GM12878 (cell line): ENCODE measurements around the gene ZKSCAN5. TPM values are rescaled to one million over a fixed set of nuclear protein-coding genes. Genes with fewer than 3 reads are reported as not detected.

Source experiments
- ATAC-seq: fragments of 200-7000 bp; cut with Tn5 transposase; 3 replicates; pipeline ENCODE4 v1.9.1; 2020; ENCODE audit warnings: mild to moderate bottlenecking, moderate library complexity
- BruUV-seq: library from RNA; stranded (reverse); fragments of 400-500 nt; replicated peaks from 2 replicates; lab custom pipeline; 2021; lab: Mats Ljungman, UMichigan
- CTCF ChIA-PET: fragments of 300-600 bp; sonication (Branson Sonifier 250); formaldehyde crosslinking; extraction: SDS; loops from one replicate; lab custom pipeline; 2021; ENCODE audit warnings: inconsistent platforms; lab: Yijun Ruan, JAX
- POLR2A ChIA-PET: fragments of 350-600 bp; formaldehyde crosslinking; extraction: SDS; loops from one replicate; lab custom pipeline; 2021; ENCODE audit warnings: inconsistent platforms; lab: Charles Lee
- RAD21 ChIA-PET: fragments of 300-600 bp; sonication (Branson Sonifier 250); formaldehyde crosslinking; loops from one replicate; lab custom pipeline; 2023; ENCODE audit warnings: antibody characterized with exemption; ENCODE audit not compliant: unreplicated experiment; lab: Charles Lee
- SMC1A ChIA-PET: fragments of 300-600 bp; sonication (Branson Sonifier 250); formaldehyde crosslinking; loops from one replicate; lab custom pipeline; 2023; ENCODE audit not compliant: unreplicated experiment, uncharacterized antibody; lab: Charles Lee
- DNase-seq: peaks from one replicate; pipeline ENCODE4 v3.0.0-alpha.2; 2011; ENCODE audit warnings: low read depth, low spot score
- FAIRE-seq: peaks from 3 replicates; lab custom pipeline; 2011; peaks lifted over from hg19 to GRCh38; lab: Jason Lieb, UNC
- H2AFZ ChIP-seq: 2 replicates; pipeline ENCODE4 v1.6.0; 2011; ENCODE audit warnings: low read depth, low read length, control low read depth; ENCODE audit not compliant: control insufficient read depth
- H3K27ac ChIP-seq: 2 replicates; pipeline ENCODE4 v1.5.1; 2011; ENCODE audit warnings: control low read depth; ENCODE audit not compliant: control insufficient read depth, insufficient read depth
- H3K27me3 ChIP-seq, 2 experiments: replicated peaks in 1 of 2; 2 replicates each; pipeline versions ENCODE4 v1.6.0 to v1.6.1; 2011; ENCODE audit warnings: low read length in 1 of 2; ENCODE audit not compliant: control insufficient read depth in 2 of 2, insufficient read depth in 2 of 2
- H3K36me3 ChIP-seq, 2 experiments: 2 replicates each; pipeline ENCODE4 v1.5.1; 2011; ENCODE audit warnings: low read length in 1 of 2; ENCODE audit not compliant: control insufficient read depth in 2 of 2, insufficient read depth in 2 of 2
- H3K4me1 ChIP-seq: 2 replicates; pipeline ENCODE4 v1.6.1; 2011; ENCODE audit warnings: mild to moderate bottlenecking, low read length, moderate library complexity, mixed read lengths; ENCODE audit not compliant: control insufficient read depth, insufficient read depth
- H3K4me2 ChIP-seq: 2 replicates; pipeline ENCODE4 v1.6.0; 2011; ENCODE audit warnings: control low read depth; ENCODE audit not compliant: control insufficient read depth, insufficient read depth
- H3K4me3 ChIP-seq: fragments of 200-600 bp; sonication (generic); 2 replicates; pipeline ENCODE4 v1.5.1; 2016
- H3K79me2 ChIP-seq: 2 replicates; pipeline ENCODE4 v1.6.0; 2011; ENCODE audit warnings: low read length; ENCODE audit not compliant: control insufficient read depth, insufficient read depth
- H3K9ac ChIP-seq: 2 replicates; pipeline ENCODE4 v1.8.0; 2011; ENCODE audit warnings: low read length, control low read depth, mixed read lengths; ENCODE audit not compliant: control insufficient read depth, insufficient read depth
- H3K9me3 ChIP-seq: replicated peaks from 3 replicates; pipeline ENCODE4 v1.5.1; 2011; ENCODE audit warnings: mild to moderate bottlenecking, low read length; ENCODE audit not compliant: control insufficient read depth, insufficient read depth
- H4K20me1 ChIP-seq: 2 replicates; pipeline ENCODE4 v1.6.0; 2011; ENCODE audit not compliant: control insufficient read depth, insufficient read depth
- CHD4 ChIP-seq: fragments of 200-600 bp; sonication (generic); IDR thresholded peaks from 2 replicates; pipeline ENCODE4 v1.6.1; 2016; ENCODE audit warnings: mild to moderate bottlenecking
- CREB1 ChIP-seq: IDR thresholded peaks from 2 replicates; pipeline ENCODE4 v1.6.1; 2012; ENCODE audit warnings: low read depth, mild to moderate bottlenecking, inconsistent platforms
- E2F8 ChIP-seq: fragments of 450-650 bp; IDR thresholded peaks from 2 replicates; pipeline ENCODE4 v1.6.1; 2018; ENCODE audit warnings: mild to moderate bottlenecking, low read depth, moderate library complexity; ENCODE audit not compliant: partially characterized antibody
- FOS ChIP-seq: IDR thresholded peaks from 3 replicates; pipeline ENCODE4 v1.6.1; 2011; ENCODE audit warnings: borderline replicate concordance; ENCODE audit not compliant: insufficient read length; ENCODE audit errors: extremely low read depth
- JUNB ChIP-seq: IDR thresholded peaks from 2 replicates; pipeline ENCODE4 v1.6.1; 2016; ENCODE audit warnings: antibody characterized with exemption, mild to moderate bottlenecking
- NBN ChIP-seq: fragments of 450-650 bp; IDR thresholded peaks from 2 replicates; pipeline ENCODE4 v1.6.1; 2016
- NRF1 ChIP-seq: conservative IDR thresholded peaks from 2 replicates; pipeline ENCODE4 v1.6.1; 2011; ENCODE audit warnings: mild to moderate bottlenecking, low read depth, low read length, improper control_type of control experiment
- SREBF1 ChIP-seq: IDR thresholded peaks from 2 replicates; pipeline ENCODE4 v1.6.1; 2012; ENCODE audit warnings: mild to moderate bottlenecking, low read length
- SUZ12 ChIP-seq: fragments of 200-600 bp; sonication (generic); IDR thresholded peaks from one replicate; pipeline ENCODE4 v1.6.1; 2018; ENCODE audit warnings: antibody characterized with exemption, mild to moderate bottlenecking; ENCODE audit not compliant: unreplicated experiment
- ZNF207 ChIP-seq: fragments of 450-650 bp; IDR thresholded peaks from 2 replicates; pipeline ENCODE4 v1.6.1; 2014; ENCODE audit warnings: antibody characterized with exemption, mild to moderate bottlenecking, borderline replicate concordance
- ZNF24 ChIP-seq: fragments of 450-650 bp; IDR thresholded peaks from 2 replicates; pipeline ENCODE4 v1.6.1; 2017; ENCODE audit warnings: antibody characterized with exemption, mild to moderate bottlenecking
- WGBS: methylation state at CpG from one replicate; pipeline ENCODE4 v1.1.6; 2016; ENCODE audit warnings: low lambda C conversion rate; ENCODE audit not compliant: insufficient replicate concordance, insufficient coverage; ENCODE audit errors: missing lambda C conversion rate; 5-methylcytosine and 5-hydroxymethylcytosine counted together
- in situ Hi-C: fragments of 300-500 bp; cut with MboI; formaldehyde crosslinking; loops from 9 replicates; pipeline ENCODE4 v1.14.3; 2018; ENCODE audit warnings: mixed read lengths
- intact Hi-C: fragments of 100-400 bp; cut with micrococcal nuclease; formaldehyde crosslinking; loops from one replicate; pipeline ENCODE4 v1.14.2; 2022; ENCODE audit not compliant: unreplicated experiment
- polyA plus RNA-seq, 11 experiments: library from polyadenylated mRNA; depleted of rRNA in 4 of 11; unstranded in 6 of 11; stranded (reverse) in 5 of 11; fragments of >200 nt; fragmentation: Nextera tagmentation in 4 of 11; fragmentation: Illumina TruSeq in 1 of 11; extraction: Ambion mirVana in 4 of 11; extraction: Trizol in 1 of 11; gene quantifications; 1 replicate in 1 of 11; 2 replicates in 10 of 11; pipeline versions ENCODE4 v1.2.1 to v1.2.3, GENCODE V29; 2011 to 2016; ENCODE audit warnings: inconsistent platforms in 2 of 11, missing spikeins in 2 of 11, low read depth in 1 of 11
- total RNA-seq, 4 experiments: library from RNA; depleted of rRNA in 3 of 4; stranded (reverse); fragments of >200 nt in 3 of 4; fragmentation: Illumina TruSeq in 1 of 4; extraction: Trizol in 1 of 4; gene quantifications; 2 replicates each; pipeline versions ENCODE4 v1.2.1 to v1.2.3, GENCODE V29; 2013 to 2021
- TF ChIP-seq, protein P1 (sequence below): fragments of 450-650 bp; IDR thresholded peaks from 2 replicates; pipeline ENCODE4 v1.6.1; 2016; ENCODE audit warnings: mild to moderate bottlenecking
- TF ChIP-seq, protein P2 (sequence below): fragments of 450-650 bp; IDR thresholded peaks from 2 replicates; pipeline ENCODE4 v1.6.1; 2017; ENCODE audit warnings: low read depth, mild to moderate bottlenecking, moderate library complexity
- TF ChIP-seq, protein P3 (sequence below): IDR thresholded peaks from 2 replicates; pipeline ENCODE4 v1.6.1; 2012; ENCODE audit warnings: low read depth, low read length, improper control_type of control experiment

The ZKSCAN5 gene
- total and polyA plus RNA-seq, 10 of the 15 experiments (the other 5 are each of a cell fraction or from before 2014, with no cell fraction given) = 2.5 to 10.1 (median 7.7) TPM

DNA sequence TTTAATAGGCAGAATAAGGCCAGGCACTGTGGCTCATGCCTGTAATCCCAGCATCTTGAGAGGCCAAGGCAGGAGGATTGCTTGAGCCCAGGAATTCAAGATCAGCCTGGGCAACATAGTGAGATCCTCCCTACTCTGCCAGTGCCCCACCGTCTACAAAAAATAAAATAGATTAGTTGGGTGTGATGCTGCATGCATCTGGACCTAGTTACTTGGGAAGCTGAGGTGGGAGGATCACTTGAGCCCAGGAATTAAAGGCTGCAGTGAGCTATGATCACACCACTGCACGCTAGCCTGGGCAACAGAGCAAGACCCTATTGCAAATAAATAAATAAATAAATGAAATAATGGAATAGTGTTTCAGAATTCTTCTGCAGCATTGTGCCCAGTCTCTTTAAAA lies 31.2 kb downstream of the ZKSCAN5 start (continued):
- TF ChIP-seq, protein P1, sequence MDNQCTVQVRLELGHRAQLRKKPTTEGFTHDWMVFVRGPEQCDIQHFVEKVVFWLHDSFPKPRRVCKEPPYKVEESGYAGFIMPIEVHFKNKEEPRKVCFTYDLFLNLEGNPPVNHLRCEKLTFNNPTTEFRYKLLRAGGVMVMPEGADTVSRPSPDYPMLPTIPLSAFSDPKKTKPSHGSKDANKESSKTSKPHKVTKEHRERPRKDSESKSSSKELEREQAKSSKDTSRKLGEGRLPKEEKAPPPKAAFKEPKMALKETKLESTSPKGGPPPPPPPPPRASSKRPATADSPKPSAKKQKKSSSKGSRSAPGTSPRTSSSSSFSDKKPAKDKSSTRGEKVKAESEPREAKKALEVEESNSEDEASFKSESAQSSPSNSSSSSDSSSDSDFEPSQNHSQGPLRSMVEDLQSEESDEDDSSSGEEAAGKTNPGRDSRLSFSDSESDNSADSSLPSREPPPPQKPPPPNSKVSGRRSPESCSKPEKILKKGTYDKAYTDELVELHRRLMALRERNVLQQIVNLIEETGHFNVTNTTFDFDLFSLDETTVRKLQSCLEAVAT = no peak

GRCh38 chr7:99539213-99539811 lies 34.9 kb downstream of the ZKSCAN5 start:
- H2AFZ ChIP-seq = no peak overlapping the region
- BruUV-seq = no TSS peak
- no peaks in the 10 kb centered on the region for H3K36me3 ChIP-seq
- no peaks in the 10 kb centered on the region for H3K27me3 ChIP-seq
- no peak for ATAC-seq
- ChIA-PET CTCF (interaction anchor here (0.7 kb wide), 1 partner anchor 290 kb away, joined by 3 read pairs; no protein-coding TSS in a partner anchor), SMC1A (no interaction called here), RAD21 (no interaction called here), POLR2A (interaction anchor here (0.6 to 0.7 kb wide), 2 partner anchors 16 to 377 kb away, joined by 3 read pairs; no protein-coding TSS in a partner anchor)
- intact Hi-C loops = no loop called here
- H3K4me1 ChIP-seq = no peaks in the 10 kb centered on the region
- peaks cover 6% of the 10 kb centered on the region; the same call in 2 of the 3 replicates for H3K9me3 ChIP-seq
- DNase-seq = no peak
- H3K9ac ChIP-seq = no peak overlapping the region
- in situ Hi-C loops = no loop called here
- no peak overlapping the region for H3K4me2 ChIP-seq
- no peaks in the 10 kb centered on the region for H3K79me2 ChIP-seq
- H4K20me1 ChIP-seq = no peaks in the 10 kb centered on the region
- H3K4me3 ChIP-seq = no peak overlapping the region
- H3K27ac ChIP-seq = no peak overlapping the region
- WGBS = 82% methylated on average over 7 of the region's 7 CpGs
- FAIRE-seq = no peak
- TF ChIP-seq CREB1 = no peak
- no peak for TF ChIP-seq SREBF1
- TF ChIP-seq CHD4 = no peak
- TF ChIP-seq ZNF207 = no peak
- TF ChIP-seq NRF1 = no peak
- TF ChIP-seq SUZ12 = no peak
- TF ChIP-seq, protein P2, sequence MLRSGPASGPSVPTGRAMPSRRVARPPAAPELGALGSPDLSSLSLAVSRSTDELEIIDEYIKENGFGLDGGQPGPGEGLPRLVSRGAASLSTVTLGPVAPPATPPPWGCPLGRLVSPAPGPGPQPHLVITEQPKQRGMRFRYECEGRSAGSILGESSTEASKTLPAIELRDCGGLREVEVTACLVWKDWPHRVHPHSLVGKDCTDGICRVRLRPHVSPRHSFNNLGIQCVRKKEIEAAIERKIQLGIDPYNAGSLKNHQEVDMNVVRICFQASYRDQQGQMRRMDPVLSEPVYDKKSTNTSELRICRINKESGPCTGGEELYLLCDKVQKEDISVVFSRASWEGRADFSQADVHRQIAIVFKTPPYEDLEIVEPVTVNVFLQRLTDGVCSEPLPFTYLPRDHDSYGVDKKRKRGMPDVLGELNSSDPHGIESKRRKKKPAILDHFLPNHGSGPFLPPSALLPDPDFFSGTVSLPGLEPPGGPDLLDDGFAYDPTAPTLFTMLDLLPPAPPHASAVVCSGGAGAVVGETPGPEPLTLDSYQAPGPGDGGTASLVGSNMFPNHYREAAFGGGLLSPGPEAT = no peak
- TF ChIP-seq ZNF24 = no peak
- TF ChIP-seq E2F8 = no peak
- no peak for TF ChIP-seq FOS
- TF ChIP-seq JUNB = no peak
- no peak for TF ChIP-seq NBN
- TF ChIP-seq, protein P3, sequence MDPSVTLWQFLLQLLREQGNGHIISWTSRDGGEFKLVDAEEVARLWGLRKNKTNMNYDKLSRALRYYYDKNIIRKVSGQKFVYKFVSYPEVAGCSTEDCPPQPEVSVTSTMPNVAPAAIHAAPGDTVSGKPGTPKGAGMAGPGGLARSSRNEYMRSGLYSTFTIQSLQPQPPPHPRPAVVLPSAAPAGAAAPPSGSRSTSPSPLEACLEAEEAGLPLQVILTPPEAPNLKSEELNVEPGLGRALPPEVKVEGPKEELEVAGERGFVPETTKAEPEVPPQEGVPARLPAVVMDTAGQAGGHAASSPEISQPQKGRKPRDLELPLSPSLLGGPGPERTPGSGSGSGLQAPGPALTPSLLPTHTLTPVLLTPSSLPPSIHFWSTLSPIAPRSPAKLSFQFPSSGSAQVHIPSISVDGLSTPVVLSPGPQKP = no peak
